Measurements from ENCODE around the gene POGLUT3. TPM values are rescaled to one million over a fixed set of nuclear protein-coding genes. Genes with fewer than 3 reads are reported as not detected.

POGLUT3 gene
- total and polyA plus RNA-seq, 2 of the 4 experiments (the other 2 are of a cell fraction) = 31.7 to 34.8 TPM

DNA sequence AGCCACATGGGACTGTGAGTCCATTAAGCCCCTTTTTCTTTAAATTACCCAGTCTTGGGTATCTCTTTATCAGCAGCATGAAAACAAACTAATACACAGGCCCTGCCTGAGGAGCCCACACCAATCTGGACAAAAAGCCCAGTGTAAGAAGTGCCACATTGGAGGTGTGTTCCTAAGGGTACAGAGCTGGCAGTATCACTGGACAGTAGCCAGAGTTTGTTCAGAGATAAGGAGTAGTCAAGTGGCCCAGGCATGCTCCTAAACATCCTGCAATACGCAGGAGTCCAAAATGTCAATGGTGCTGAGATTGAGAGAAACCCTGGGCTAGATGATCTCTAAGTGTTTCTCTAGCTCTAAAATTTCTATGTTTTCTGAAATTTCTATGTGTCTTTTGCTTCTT is 27.0 kb upstream of the POGLUT3 start:
- no peaks in the 10 kb centered on the region for H3K9me1 ChIP-seq (ENCODE audit: insufficient read depth, low read length)
- H2BK15ac ChIP-seq (ENCODE audit: low read depth, low read length) = no peak overlapping the region
- H2AK9ac ChIP-seq (replicated peaks; ENCODE audit: low read depth, low read length, poor library complexity) = no peak overlapping the region
- CTCF ChIA-PET = interaction anchor here (0.7 kb wide), 1 partner anchor 1109 kb away, joined by 3 read pairs; no protein-coding TSS in a partner anchor
- H3K23ac ChIP-seq (ENCODE audit: low read depth, low read length) = no peak overlapping the region
- H3K4ac ChIP-seq (ENCODE audit: low read depth, low read length) = no peak overlapping the region
- ATAC-seq (ENCODE audit: low read depth) (no peak), DNase-seq (no peak)
- H2AFZ ChIP-seq (replicated peaks; ENCODE audit: low read length, poor library complexity) = no peak overlapping the region
- no CpG with 5 or more reads among the region's 1 CpG for WGBS, 2 experiments (ENCODE audit: extremely low coverage in 2 of 2, insufficient read length in 1 of 2)
- no peak overlapping the region for H2BK20ac ChIP-seq (ENCODE audit: low read depth, low read length)
- no peak overlapping the region for H3K14ac ChIP-seq (replicated peaks; ENCODE audit: low read depth, low read length)
- H2BK5ac ChIP-seq (ENCODE audit: low read depth, low read length, poor library complexity, severe bottlenecking) = no peak overlapping the region
- TF ChIP-seq RAD21 (IDR thresholded peaks at IDR 0.05; ENCODE audit: low read length) = no peak
- TF ChIP-seq POLR2A (IDR thresholded peaks at IDR 0.05; ENCODE audit: low read depth, low read length) = no peak
- no peak for TF ChIP-seq CHD1 (IDR thresholded peaks at IDR 0.05; ENCODE audit: low read depth, low read length)
- TF ChIP-seq MAFK (IDR thresholded peaks at IDR 0.05; ENCODE audit: low read depth, low read length) = no peak
- no peak for TF ChIP-seq SMC3 (IDR thresholded peaks at IDR 0.05; ENCODE audit: low read depth, low read length)
- TF ChIP-seq NFE2L2 (IDR thresholded peaks at IDR 0.05; ENCODE audit: low read depth, low read length) = no peak
- no peak for TF ChIP-seq MXI1 (IDR thresholded peaks at IDR 0.05; ENCODE audit: borderline replicate concordance, low read depth, low read length)
- TF ChIP-seq, protein P1, sequence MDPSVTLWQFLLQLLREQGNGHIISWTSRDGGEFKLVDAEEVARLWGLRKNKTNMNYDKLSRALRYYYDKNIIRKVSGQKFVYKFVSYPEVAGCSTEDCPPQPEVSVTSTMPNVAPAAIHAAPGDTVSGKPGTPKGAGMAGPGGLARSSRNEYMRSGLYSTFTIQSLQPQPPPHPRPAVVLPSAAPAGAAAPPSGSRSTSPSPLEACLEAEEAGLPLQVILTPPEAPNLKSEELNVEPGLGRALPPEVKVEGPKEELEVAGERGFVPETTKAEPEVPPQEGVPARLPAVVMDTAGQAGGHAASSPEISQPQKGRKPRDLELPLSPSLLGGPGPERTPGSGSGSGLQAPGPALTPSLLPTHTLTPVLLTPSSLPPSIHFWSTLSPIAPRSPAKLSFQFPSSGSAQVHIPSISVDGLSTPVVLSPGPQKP (IDR thresholded peaks at IDR 0.05; ENCODE audit: borderline replicate concordance, low read depth, low read length) = no peak
- TF ChIP-seq, protein P2, sequence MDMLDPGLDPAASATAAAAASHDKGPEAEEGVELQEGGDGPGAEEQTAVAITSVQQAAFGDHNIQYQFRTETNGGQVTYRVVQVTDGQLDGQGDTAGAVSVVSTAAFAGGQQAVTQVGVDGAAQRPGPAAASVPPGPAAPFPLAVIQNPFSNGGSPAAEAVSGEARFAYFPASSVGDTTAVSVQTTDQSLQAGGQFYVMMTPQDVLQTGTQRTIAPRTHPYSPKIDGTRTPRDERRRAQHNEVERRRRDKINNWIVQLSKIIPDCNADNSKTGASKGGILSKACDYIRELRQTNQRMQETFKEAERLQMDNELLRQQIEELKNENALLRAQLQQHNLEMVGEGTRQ (IDR thresholded peaks at IDR 0.05; ENCODE audit: low read depth, low read length) = no peak
- no peak overlapping the region for H4K5ac ChIP-seq (ENCODE audit: low read depth, low read length)
- H3K4me3 ChIP-seq (ENCODE audit: insufficient read depth, low read depth, low read length) = no peak overlapping the region
- no peaks in the 10 kb centered on the region for H3K9me3 ChIP-seq (ENCODE audit: control insufficient read depth, insufficient read depth, low read length)
- H2BK120ac ChIP-seq (ENCODE audit: low read depth, low read length) = no peak overlapping the region
- no TSS peak for BruUV-seq (replicated peaks)
- H3K36me3 ChIP-seq (ENCODE audit: control insufficient read depth, insufficient read depth, low read length) = no peaks in the 10 kb centered on the region
- intact Hi-C loops (cut with micrococcal nuclease) = no loop called here
- H3K27me3 ChIP-seq (ENCODE audit: control insufficient read depth, insufficient read depth, low read length) = no peaks in the 10 kb centered on the region; the same call in 1 of the 2 replicates
- H3K56ac ChIP-seq (ENCODE audit: extremely low read depth, insufficient read depth, low read length) = no peak overlapping the region
- dilution Hi-C loops (cut with HindIII; ENCODE audit: low sequenced_read_pairs, unreplicated experiment) = no loop called here
- no peaks in the 10 kb centered on the region for H3K4me1 ChIP-seq (ENCODE audit: control insufficient read depth, insufficient read depth, low read length)
- in situ Hi-C loops (cut with MboI; ENCODE audit: low sequenced_read_pairs) = no loop called here
- no peak overlapping the region for H2AK5ac ChIP-seq (ENCODE audit: low read depth, low read length)
- no peak overlapping the region for H4K8ac ChIP-seq (ENCODE audit: low read depth in 2 of 2, low read length in 2 of 2)
- POLR2A ChIA-PET (ENCODE audit: unreplicated experiment) = no interaction called here
- H4K91ac ChIP-seq (ENCODE audit: insufficient read depth, low read depth, low read length) = no peak overlapping the region
- H3K27ac ChIP-seq (ENCODE audit: insufficient read depth, low read length) = no peak overlapping the region
- no peak overlapping the region for H3K9ac ChIP-seq (ENCODE audit: low read depth, low read length)
- no peaks in the 10 kb centered on the region for H4K20me1 ChIP-seq (ENCODE audit: insufficient read depth, low read length)
- no peak overlapping the region for H3K4me2 ChIP-seq (ENCODE audit: low read depth, low read length)
- no peaks in the 10 kb centered on the region for H3K79me1 ChIP-seq (ENCODE audit: low read depth in 1 of 2, low read length in 2 of 2)
- H3K18ac ChIP-seq (ENCODE audit: low read depth, low read length) = no peak overlapping the region

Data from IMR-90 (cell line).